PC-9 (cell line): Measurements from ENCODE around the gene RING1.

Experiments used
- CTCF ChIP-seq: fragments of 200-600 bp; sonication (generic); conservative IDR thresholded peaks from 2 replicates; pipeline ENCODE4 v1.6.1; 2017; ENCODE audit warnings: mixed run types, antibody characterized with exemption, mild to moderate bottlenecking, moderate library complexity
- EZH2 ChIP-seq: fragments of 200-600 bp; sonication (generic); IDR thresholded peaks from 2 replicates; pipeline ENCODE4 v1.8.0; 2017; ENCODE audit warnings: antibody characterized with exemption, low read depth

- TF ChIP-seq CTCF (no peak), EZH2 (no peak)
Measured at GRCh38 chr6:33235221-33235634, 26.9 kb downstream of the RING1 start.
